Suprapubic skin (tissue), 4 donors: ENCODE measurements around the gene SLC24A4.

ENCODE experiments used
- POLR2A ChIP-seq, 2 donors: fragments of 450-650 bp; IDR thresholded peaks; one replicate each; pipeline ENCODE4 v1.6.1; 2017; ENCODE audit warnings: antibody characterized with exemption in 2 of 2, mild to moderate bottlenecking in 2 of 2, moderate library complexity in 2 of 2
- POLR2AphosphoS5 ChIP-seq, 3 donors: sonication (generic); formaldehyde crosslinking; IDR thresholded peaks; one replicate each; pipeline ENCODE4 v1.6.1; 2017; ENCODE audit warnings: antibody characterized with exemption in 3 of 3
- TF ChIP-seq, protein P1 (sequence below), 2 donors: fragments of 200-600 bp in 1 of 2; fragments of 450-650 bp in 1 of 2; sonication (generic) in 1 of 2; IDR thresholded peaks; one replicate each; pipeline ENCODE4 v1.5.1; 2016 to 2019; ENCODE audit warnings: antibody characterized with exemption in 2 of 2, mild to moderate bottlenecking in 1 of 2, moderate library complexity in 1 of 2

DNA sequence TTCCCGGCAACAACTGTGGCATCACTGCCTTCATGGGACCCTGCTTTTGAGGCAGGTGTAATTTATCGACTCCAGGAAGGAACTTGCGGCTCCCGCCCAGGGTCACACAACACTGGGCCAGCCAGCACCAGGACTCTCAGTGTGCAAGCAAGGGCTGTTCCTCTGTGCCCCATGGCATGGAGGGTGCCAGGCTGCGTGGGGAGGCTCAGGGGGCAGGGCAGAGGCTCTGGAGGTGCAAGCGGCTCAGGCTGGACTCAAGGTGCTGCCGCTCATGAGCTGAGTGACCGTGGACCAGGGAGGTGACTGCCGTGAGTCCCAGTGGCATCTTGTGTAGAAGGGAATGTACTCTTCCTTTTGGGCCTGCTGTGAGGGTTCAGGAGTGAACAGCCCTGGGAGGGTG is 57.6 kb downstream of the SLC24A4 start:
- TF ChIP-seq, protein P1, sequence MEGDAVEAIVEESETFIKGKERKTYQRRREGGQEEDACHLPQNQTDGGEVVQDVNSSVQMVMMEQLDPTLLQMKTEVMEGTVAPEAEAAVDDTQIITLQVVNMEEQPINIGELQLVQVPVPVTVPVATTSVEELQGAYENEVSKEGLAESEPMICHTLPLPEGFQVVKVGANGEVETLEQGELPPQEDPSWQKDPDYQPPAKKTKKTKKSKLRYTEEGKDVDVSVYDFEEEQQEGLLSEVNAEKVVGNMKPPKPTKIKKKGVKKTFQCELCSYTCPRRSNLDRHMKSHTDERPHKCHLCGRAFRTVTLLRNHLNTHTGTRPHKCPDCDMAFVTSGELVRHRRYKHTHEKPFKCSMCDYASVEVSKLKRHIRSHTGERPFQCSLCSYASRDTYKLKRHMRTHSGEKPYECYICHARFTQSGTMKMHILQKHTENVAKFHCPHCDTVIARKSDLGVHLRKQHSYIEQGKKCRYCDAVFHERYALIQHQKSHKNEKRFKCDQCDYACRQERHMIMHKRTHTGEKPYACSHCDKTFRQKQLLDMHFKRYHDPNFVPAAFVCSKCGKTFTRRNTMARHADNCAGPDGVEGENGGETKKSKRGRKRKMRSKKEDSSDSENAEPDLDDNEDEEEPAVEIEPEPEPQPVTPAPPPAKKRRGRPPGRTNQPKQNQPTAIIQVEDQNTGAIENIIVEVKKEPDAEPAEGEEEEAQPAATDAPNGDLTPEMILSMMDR (IDR thresholded peaks at IDR 0.05) = no peak
- TF ChIP-seq POLR2AphosphoS5 (IDR thresholded peaks at IDR 0.05) (no peak), POLR2A (IDR thresholded peaks at IDR 0.05) (no peak)
